Inferior parietal cortex (tissue), 1 donor: Measurements from ENCODE around the gene TNFRSF17.
"Not testable (repeated sequence)": the region's sequence is repeated elsewhere in the genome, so short reads cannot be mapped to it uniquely, and the experiment has no call there.

Source experiments
- DNase-seq: peaks from one replicate; pipeline ENCODE4 v3.0.0-alpha.2; 2016; ENCODE audit errors: extremely low spot score

The TNFRSF17 gene

DNA sequence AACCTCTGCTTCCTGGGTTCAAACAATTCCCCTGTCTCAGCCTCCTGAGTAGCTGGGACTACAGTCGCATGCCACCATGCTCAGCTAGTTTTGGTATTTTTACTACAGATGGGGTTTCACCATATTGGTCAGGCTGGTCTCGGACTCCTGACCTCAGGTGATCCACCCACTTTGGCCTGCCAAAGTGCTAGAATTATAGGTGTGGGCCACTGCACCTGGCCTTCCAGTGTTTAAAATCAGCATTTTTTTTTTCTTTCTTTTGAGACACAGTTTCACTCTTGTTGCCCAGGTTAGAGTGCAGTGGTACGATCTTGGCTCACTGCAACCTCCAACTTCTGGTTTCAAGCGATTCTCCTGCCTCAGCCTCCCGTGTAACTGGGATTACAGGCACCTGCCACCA, 5.3 kb downstream of the TNFRSF17 start:
- DNase-seq: not testable (repeated sequence)

DNA sequence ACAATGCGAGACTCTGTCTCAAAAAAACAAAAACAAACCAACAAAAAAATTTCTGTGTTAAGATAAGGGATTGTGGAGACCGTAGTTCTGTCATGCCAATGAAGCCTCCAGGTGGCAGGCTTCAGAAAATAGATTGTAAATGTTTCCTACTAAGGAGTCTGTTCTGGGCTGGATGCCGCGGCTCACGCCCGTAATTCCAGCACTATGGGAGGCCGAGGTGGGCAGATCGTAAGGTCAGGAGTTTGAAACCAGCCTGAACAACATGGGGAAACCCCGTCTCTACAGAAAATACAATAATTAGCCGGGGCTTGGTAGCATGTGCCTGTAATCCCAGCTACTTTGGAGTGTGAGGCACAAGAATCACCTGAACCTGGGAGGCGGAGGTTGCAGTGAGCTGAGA, 7.1 kb downstream of the TNFRSF17 start:
- no peak for DNase-seq

- no peak for DNase-seq
Observed at GRCh38 chr16:11973070-11973469, 8.1 kb downstream of the TNFRSF17 start.

- no peak for DNase-seq
Observed at GRCh38 chr16:11976850-11977375, 11.9 kb downstream of the TNFRSF17 start.

DNA sequence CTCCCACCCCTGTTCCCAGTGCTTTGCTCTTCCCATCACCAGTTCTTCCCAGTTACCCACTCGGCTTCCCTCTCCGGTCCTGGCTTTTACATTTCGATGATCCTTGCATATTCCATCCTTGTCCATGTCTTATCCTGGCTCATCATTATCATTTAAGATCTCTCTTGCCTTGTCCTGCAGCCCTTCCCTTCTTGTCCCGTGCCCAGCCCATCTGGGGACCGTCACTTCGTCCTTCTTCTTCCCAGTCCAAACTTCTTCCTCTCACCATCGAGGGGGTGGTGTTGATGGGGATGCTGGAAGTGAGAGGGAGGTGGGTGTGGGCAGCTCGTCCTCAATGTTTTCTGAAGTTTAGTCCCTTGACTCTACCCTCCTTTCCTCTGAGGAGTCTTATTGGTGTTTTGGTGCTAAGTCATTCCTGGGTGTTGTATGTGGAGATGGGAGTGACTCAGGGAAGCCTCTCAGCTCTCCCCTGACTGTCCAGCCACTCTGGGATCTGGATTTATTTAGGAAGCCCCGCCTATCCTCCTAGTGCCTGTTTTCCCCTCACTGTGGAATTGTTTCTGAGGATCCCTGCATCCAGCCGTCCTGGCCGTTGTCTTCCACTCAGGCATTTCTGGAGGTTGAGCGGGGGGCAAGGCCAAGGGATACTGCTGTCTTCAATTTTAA, 12.5 kb downstream of the TNFRSF17 start:
- DNase-seq: no peak

DNA sequence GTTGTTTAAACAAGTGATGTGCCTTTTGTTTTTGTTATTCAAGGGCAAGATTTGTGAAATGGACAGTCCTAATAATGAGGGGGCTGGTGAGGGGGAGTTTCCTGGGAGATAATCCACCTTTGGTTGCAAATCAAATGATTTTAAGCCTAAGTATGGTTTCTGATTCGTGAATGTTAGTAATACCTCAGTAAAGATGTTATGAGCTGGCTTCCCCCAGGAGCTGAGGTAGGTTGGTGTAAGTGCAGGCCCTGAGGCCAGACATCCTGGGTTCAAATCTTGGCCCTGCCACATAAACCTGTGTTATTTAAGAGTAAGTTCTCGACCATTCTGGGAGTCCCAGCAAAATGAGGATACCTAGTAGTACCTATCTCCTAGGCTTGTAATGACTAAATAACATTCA, 13.1 kb downstream of the TNFRSF17 start:
- DNase-seq: no peak

DNA sequence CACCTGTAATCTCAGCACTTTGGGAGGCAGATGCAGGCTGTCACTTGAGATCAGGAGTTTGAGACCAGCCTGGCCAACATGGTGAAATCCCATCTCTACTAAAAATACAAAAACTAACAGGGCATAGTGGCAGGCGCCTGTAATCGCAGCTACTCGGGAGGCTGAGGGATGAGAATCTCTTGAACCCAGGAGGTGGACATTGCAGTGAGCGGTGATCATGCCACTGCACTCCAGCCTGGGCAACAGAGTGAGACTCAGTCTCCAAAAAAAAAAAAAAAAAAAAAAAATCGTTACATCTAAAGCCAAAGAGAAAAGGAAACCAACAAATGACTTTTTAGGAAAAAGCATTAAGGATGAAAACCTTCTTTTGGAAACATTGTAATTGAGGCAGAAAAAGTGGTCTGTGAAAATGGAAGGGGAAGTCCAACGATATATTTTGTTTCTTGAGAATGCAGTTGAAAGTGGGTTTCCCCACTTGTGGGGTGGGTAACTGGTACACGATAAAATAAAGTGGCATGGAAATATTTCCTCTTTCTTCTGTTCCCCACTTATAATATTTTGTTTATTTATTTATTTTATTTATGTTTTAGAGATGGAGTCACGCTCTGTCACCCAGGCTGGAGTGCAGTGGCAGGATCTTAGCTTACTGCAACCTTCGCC, 14.1 kb downstream of the TNFRSF17 start:
- DNase-seq: no peak

DNA sequence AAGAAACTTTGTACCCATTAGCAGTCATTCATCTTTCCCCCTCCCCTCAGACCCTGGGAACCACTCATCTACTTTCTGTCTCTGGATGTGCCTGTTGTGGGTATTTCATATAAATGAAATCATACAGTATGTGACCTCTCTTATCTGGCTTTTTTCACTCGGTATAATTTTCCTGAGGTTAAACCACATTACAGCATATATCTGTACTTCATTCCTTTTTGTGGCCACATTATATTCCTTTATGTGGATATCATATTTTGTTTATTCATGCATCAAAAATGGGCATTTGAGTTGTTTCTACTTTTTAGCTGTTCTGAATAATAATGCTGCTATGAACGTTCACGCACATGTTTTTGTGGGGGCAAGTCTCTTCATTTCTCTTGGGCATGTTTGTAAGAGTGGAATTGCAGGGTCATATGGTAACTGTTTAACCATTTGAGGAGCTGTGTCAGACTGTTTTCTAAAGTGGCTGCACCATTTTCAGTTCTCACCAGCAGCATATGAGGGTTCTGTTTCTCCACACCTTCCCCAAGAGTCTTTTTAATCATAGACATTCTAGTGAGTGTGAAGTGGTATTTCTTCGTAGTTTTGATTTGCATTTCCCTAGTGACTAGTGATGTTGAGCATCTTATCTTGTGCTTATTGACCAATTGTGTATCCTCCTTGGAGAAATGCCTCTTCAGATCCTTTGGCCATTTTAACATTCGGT, 15.3 kb downstream of the TNFRSF17 start:
- no peak for DNase-seq

- no peak for DNase-seq
Observed at GRCh38 chr16:11985250-11985649, 20.2 kb downstream of the TNFRSF17 start.

- DNase-seq: no peak
Observed at GRCh38 chr16:11986521-11987057, 21.6 kb downstream of the TNFRSF17 start.

GRCh38 chr16:11988258-11988978, 23.4 kb downstream of the TNFRSF17 start:
- DNase-seq: no peak

DNA sequence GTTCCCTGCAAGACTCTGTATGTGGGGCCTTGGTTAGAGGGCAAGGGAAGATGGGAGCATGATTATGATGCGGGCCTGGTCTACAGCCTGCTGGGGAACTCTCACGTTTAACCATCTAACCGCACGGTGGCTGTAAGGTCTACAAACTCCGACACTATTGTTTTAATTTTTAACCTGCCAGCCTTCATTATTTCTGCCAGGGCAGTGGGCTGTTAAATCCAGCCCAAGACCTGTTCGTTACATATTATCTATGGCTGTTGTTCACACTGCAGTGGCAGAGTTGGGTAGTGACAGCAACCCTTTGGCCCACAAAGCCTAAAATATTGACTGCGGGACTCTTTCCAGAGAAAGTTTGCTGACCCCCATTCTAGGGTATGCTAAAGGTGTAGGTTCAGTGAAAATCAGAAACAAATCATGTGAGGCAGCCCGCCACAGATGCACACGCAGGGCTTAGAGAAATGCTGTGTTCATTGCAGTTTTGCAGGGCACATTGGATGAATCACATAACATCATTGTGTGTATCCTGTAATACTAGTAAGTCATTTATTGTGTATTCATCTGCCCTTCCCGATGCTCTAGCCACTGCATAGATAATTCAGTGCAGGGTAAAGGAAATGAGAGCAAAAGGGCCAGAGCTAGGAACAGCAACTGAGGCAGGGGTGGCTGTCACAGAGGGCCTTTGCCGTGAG, 25.8 kb downstream of the TNFRSF17 start:
- no peak for DNase-seq

DNA sequence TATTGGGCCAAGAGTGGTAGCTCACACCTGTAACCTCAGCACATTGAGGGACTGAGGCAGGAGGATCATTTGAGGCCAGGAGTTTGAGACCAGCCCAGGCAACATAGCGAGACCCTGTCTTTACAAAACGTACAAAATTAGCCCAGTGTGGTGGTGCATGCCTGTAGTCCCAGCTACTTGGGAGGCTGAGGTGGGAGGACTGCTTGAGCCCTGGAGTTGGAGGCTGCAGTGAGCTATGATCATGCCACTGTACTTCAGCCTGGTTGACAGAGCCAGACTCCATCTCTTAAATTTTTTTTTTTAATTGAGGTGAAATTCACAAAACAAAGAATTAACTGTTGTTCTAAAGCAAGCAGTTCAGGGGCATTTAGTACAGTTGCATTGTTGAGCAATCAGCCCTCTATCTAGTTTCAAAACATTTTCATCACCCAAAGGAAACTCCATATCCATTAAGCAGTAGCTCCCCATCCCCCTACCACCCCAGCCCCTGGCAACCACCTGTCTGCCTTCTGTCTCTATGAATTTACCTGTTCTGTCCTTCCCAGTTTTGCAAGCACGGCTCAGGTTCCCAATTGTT, 27.1 kb downstream of the TNFRSF17 start:
- DNase-seq: no peak

- no peak for DNase-seq
Observed at GRCh38 chr16:11992586-11993524, 27.8 kb downstream of the TNFRSF17 start.

DNA sequence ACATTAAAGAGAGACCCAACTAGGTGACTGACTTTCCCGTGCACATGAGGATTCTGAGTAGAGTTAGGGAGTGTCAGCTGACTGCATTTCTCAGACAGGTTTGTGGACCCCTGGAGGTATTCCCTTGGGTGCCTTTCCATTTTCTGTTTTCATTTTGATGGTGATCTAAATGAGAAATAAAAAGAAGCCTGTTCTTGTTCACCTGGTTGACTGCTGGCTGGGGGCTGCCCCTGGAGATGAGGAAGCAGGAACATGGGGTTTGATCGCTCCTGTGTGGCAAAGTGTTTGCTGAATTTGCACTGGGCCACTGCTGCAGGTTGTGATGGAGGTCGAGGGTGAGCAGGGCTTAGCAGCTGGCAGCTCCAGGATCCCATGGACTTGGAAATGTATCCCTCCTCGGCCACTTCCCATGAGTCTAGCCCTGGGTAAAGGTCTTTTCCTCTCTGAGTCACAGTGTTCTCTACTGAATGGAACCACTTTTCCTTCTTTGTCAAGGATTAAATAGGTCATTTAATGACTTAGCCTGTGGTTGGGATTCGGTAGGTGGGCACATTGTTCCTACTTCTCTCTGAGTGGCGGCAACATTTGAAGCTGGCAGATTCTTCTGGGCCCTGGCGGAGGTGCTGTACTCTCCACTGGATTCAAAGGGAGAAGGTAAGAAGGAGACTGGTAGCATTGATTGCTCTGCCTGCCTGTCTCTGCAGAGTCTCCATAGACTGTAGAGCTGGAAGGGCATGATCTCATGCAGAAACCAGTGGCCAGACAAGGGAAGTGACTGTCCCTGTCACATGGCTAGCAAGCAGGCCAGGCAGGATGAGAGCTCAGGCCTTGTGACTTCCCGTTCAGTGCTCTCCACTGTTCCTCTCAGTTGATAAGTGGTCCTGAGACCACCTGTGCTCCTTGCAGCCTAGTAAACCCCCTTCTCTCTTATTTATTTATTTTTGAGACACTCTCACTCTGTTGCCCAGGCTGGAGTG, 29.4 kb downstream of the TNFRSF17 start:
- no peak for DNase-seq

DNA sequence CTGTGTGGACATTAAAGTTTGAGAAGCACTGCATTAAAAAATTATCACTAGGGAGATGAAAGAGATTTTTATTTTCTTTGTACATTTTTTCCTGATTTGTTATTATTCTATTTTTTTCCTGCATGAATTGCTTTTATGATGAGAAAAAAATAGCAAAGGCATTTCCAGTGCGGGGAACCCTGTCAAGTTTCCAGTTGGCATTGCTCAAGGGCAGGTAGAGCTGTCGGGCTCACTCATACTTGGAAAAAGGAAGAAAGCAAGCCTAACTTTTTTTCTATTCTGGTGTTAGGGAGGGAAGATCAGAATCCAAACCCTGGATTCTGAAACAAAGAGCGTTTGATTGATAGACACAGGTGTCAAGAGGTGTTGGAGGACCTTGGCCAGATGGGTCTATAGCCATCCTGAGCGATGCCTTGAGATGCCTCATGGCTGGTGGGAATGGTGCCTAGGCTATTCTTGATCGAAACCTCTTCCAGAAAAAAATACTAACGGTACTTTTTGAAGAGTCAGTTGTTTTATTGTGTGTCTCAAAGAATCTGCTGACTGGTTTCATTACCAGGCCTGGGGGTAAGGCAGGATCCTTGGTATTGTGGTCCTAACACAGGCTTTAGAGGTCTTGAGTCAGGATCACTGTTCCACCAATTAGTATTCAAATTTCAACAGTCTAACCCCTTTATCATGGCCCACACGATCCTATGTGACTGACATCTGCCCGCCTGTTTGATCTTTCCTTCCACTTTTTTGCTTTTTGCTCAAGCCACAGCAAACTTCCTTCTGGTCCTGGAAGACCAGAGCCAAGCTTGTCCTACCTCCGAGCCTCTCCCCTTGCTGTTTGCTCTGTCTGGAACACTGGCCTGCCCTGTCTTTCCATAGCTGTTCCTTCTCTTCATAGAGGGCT, 31.7 kb downstream of the TNFRSF17 start:
- no peak for DNase-seq

GRCh38 chr16:12000032-12000431, 35.0 kb downstream of the TNFRSF17 start:
- DNase-seq: no peak
